Calu3 (cell line): ENCODE measurements around the gene RNF41. TPM values are rescaled to one million over a fixed set of nuclear protein-coding genes. Genes with fewer than 3 reads are reported as not detected.

Source experiments
- BruUV-seq: library from RNA; stranded (reverse); fragments of 400-500 nt; replicated peaks from 2 replicates; lab custom pipeline; 2021; lab: Mats Ljungman, UMichigan
- CTCF ChIA-PET: fragments of 300-600 bp; sonication (Branson Sonifier 250); formaldehyde crosslinking; loops from one replicate; lab custom pipeline; 2022; ENCODE audit warnings: antibody characterized with exemption; lab: Charles Lee
- DNase-seq: peaks from one replicate; pipeline ENCODE4 v3.0.0; 2022
- H3K27ac Mint-ChIP-seq: one replicate; pipeline ENCODE4 v1.8.0; 2022; ENCODE audit warnings: mixed read lengths; ENCODE audit not compliant: unreplicated experiment
- H3K27me3 Mint-ChIP-seq: one replicate; pipeline ENCODE4 v1.8.0; 2022; ENCODE audit warnings: mixed read lengths; ENCODE audit not compliant: unreplicated experiment
- H3K36me3 Mint-ChIP-seq: one replicate; pipeline ENCODE4 v1.8.0; 2022; ENCODE audit warnings: mild to moderate bottlenecking, moderate library complexity, mixed read lengths; ENCODE audit not compliant: insufficient read depth, unreplicated experiment
- H3K4me1 Mint-ChIP-seq: one replicate; pipeline ENCODE4 v1.8.0; 2022; ENCODE audit warnings: mild to moderate bottlenecking, low read depth, mixed read lengths; ENCODE audit not compliant: unreplicated experiment
- H3K4me3 Mint-ChIP-seq: one replicate; pipeline ENCODE4 v1.8.0; 2022; ENCODE audit warnings: mild to moderate bottlenecking, low read depth, moderate library complexity, mixed read lengths; ENCODE audit not compliant: unreplicated experiment
- H3K9me3 Mint-ChIP-seq: one replicate; pipeline ENCODE4 v1.8.0; 2022; ENCODE audit warnings: low read depth, mixed read lengths; ENCODE audit not compliant: unreplicated experiment
- intact Hi-C: fragments of 100-400 bp; cut with micrococcal nuclease; formaldehyde crosslinking; loops from one replicate; pipeline ENCODE4 v1.10.0; 2022; ENCODE audit not compliant: unreplicated experiment
- total RNA-seq: library from RNA; stranded (reverse); gene quantifications from 2 replicates; pipeline ENCODE4 v1.2.3, GENCODE V29; 2022
- TF ChIP-seq, protein P1 (sequence below): fragments of 200-600 bp; IDR thresholded peaks from one replicate; pipeline ENCODE4 v1.8.0; 2022; ENCODE audit warnings: antibody characterized with exemption; ENCODE audit not compliant: unreplicated experiment

Gene RNF41
- total RNA-seq, 1 experiment from 2014 or later, result 42.6 TPM

DNA sequence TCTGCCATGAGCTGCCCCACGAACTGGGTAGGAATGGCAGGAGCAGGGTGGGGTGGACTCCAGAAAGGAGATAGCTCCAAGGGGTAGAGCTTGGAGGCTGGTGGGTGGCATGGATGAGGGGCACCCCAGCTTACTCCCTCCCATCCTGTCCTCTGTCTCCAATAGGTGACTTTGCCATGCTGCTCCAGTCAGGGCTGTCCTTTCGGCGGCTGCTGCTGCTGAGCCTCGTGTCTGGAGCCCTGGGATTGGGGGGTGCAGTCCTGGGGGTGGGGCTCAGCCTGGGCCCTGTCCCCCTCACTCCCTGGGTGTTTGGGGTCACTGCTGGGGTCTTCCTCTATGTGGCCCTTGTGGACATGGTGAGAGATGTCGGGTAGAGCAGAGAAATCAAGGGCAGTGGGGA lies 15.3 kb upstream of the RNF41 start:
- TF ChIP-seq, protein P1, sequence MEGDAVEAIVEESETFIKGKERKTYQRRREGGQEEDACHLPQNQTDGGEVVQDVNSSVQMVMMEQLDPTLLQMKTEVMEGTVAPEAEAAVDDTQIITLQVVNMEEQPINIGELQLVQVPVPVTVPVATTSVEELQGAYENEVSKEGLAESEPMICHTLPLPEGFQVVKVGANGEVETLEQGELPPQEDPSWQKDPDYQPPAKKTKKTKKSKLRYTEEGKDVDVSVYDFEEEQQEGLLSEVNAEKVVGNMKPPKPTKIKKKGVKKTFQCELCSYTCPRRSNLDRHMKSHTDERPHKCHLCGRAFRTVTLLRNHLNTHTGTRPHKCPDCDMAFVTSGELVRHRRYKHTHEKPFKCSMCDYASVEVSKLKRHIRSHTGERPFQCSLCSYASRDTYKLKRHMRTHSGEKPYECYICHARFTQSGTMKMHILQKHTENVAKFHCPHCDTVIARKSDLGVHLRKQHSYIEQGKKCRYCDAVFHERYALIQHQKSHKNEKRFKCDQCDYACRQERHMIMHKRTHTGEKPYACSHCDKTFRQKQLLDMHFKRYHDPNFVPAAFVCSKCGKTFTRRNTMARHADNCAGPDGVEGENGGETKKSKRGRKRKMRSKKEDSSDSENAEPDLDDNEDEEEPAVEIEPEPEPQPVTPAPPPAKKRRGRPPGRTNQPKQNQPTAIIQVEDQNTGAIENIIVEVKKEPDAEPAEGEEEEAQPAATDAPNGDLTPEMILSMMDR, result no peak
- BruUV-seq, result no TSS peak
- Mint-ChIP-seq H3K36me3 (peaks cover 23% of the 10 kb centered on the region), H3K27me3 (no peaks in the 10 kb centered on the region), H3K27ac (no peak overlapping the region), H3K4me1 (no peaks in the 10 kb centered on the region), H3K4me3 (no peak overlapping the region), H3K9me3 (no peaks in the 10 kb centered on the region)
- intact Hi-C loops, result no loop called here
- CTCF ChIA-PET, result no interaction called here
- no peak for DNase-seq

DNA sequence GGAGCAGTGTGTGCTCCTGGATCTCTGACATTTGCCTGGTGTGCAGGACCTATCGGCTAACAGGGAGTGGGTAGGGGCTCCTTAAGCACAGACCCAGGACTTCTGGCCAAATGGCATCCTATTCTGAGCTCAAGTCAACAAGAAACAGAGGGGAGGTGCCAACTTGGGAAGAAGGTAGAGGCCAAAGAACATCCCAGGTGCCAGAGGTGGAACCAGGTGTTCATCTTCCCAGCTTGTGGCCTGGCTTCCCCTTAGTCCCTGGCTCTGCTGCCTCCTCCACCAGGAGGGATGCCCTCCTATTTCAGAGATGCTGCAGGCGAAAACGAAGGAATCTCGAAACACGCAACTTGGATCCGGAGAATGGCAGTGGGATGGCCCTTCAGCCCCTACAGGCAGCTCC lies 14.4 kb upstream of the RNF41 start:
- CTCF ChIA-PET, result no interaction called here
- Mint-ChIP-seq H3K27me3 (no peaks in the 10 kb centered on the region), H3K9me3 (no peaks in the 10 kb centered on the region), H3K4me1 (no peaks in the 10 kb centered on the region), H3K27ac (no peak overlapping the region), H3K36me3 (peaks cover 15% of the 10 kb centered on the region), H3K4me3 (no peak overlapping the region)
- intact Hi-C loops, result no loop called here
- no peak for DNase-seq
- TF ChIP-seq, protein P1, result no peak
- BruUV-seq, result no TSS peak

DNA sequence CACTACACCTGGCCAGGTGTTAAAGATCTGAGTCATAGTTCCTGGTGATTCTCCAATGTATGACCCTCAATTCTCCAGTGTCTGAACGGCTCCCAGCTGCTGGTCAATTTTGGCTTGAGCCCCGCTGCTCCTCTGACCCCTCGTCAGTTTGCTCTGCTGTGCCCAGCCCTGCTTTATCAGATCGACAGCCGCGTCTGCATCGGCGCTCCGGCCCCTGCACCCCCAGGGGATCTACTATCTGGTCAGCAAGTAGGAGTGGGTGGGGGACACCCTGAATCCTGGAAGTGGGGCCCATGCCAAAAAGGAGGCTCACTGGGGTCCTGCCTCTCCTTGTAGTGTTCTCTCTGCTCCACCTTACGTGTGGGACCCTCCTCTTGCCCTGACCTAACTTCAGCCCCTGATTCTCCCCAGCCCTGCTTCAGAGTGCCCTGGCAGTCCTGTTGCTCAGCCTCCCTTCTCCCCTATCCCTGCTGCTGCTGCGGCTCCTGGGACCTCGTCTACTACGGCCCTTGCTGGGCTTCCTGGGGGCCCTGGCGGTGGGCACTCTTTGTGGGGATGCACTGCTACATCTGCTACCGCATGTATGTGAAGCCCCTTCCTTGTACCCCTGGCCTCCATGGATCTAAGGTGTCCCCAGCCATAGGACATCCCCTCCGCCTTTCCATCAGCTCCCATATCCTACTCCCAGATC lies 13.2 kb upstream of the RNF41 start:
- Mint-ChIP-seq H3K27ac (no peak overlapping the region), H3K27me3 (no peaks in the 10 kb centered on the region), H3K4me3 (no peak overlapping the region), H3K4me1 (peaks cover 11% of the 10 kb centered on the region), H3K9me3 (no peaks in the 10 kb centered on the region), H3K36me3 (peaks cover 7% of the 10 kb centered on the region)
- BruUV-seq, result no TSS peak
- CTCF ChIA-PET, result interaction anchor here (0.9 kb wide), 1 partner anchor 13 kb away, joined by 3 read pairs; the partner anchor contains the start of gene RNF41
- intact Hi-C loops, result no loop called here
- DNase-seq, result no peak
- TF ChIP-seq, protein P1, result no peak

DNA sequence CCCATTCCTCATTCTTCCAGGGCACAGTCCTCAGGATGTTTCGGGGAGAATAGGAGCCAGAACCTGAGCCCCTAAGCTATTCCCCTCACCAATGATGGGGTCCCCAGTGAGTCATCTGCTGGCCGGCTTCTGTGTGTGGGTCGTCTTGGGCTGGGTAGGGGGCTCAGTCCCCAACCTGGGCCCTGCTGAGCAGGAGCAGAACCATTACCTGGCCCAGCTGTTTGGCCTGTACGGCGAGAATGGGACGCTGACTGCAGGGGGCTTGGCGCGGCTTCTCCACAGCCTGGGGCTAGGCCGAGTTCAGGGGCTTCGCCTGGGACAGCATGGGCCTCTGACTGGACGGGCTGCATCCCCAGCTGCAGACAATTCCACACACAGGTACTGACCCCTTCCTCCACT lies 9.5 kb upstream of the RNF41 start:
- Mint-ChIP-seq H3K27ac (no peak overlapping the region), H3K36me3 (peaks cover 5% of the 10 kb centered on the region), H3K27me3 (no peaks in the 10 kb centered on the region), H3K4me1 (peaks cover 12% of the 10 kb centered on the region), H3K9me3 (no peaks in the 10 kb centered on the region), H3K4me3 (no peak overlapping the region)
- no TSS peak for BruUV-seq
- CTCF ChIA-PET, result interaction anchor here (0.7 kb wide), 2 partner anchors 27 to 132 kb away, joined by 3 read pairs; partner anchors contain the start of gene ANKRD52
- TF ChIP-seq, protein P1, result no peak
- intact Hi-C loops, result no loop called here
- no peak for DNase-seq
